NCI-H1694 treated with DMSO at 0.1 percent for 48 hours (cell line): ENCODE measurements around the gene CTNNA3.

ENCODE experiments used
- DNase-seq: peaks from one replicate; lab custom pipeline; 2025; lab: John Stamatoyannopoulos, UW

CTNNA3 gene

DNA sequence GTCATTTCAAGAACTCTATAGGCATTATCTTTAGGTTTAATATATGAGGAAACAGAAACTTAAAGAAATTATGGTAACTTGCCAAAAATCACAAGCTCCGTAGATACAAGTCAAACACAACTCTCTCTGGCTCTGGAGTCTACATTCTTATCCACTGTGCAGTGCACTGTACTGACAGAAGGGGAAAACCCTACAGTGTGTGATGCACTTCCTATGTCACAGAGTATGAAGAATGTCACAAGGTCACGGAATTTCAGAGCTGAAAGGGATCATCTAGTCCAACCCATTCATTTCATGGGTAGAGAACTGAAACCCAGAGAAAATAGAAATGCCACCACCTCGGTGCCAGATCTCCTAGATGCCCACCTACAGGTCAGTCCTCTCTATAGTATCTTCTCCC, 684.0 kb downstream of the CTNNA3 start:
- no peak for DNase-seq

DNA sequence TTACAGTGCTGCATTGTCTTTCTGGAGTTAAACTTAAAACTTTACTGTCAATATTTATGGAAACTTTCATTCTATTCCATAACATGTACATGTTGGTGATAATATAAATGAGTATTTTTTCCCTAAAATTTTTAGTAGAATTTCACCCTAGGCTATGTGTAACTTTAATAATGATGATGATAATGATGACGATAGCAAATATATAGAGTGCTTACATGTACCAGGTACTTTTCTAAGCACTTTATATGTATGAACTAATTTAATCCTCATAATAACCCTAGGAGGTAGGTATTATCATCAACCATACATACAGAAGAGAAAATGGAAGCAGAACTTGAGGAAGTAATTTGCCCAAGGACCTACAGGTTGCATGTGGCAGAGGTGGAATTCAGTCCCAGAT, 684.5 kb downstream of the CTNNA3 start:
- DNase-seq = no peak

DNA sequence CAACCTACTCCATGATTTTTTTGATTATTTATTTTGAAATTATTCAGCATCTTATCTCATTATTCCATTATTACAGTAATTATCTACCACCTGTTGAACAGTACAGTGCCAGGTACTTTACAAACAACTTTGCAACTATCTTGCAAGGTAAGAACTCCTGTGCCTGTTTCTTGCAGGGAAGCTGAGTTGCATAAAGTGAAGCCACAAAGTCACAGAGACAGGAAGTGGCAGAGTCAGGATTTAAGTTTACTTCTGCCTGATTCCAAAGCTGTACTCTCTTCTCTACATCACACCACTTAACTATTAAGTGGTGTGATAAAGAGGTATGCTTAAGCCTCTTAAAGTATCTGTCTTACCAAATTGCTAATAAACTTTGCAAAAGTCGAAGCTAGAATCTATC, 690.0 kb downstream of the CTNNA3 start:
- no peak for DNase-seq

DNA sequence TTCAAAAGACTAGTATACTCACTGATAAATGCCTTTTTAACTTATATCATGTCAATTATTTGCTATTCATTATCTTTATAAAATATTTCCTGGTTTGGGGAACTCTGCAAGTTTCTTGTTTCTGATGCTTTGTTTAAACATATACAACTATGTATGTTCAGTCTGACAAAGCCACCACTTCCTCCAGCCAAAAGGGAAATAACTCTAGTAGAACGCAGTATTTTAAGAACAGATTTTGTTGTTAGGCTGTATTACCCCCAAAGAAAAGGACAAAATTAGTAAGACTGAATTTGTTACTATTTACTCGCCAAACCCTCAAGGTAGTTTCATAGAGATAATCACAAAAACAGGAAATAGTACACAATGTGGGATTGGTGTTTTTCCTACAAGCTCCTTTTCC, 691.3 kb downstream of the CTNNA3 start:
- no peak for DNase-seq

DNA sequence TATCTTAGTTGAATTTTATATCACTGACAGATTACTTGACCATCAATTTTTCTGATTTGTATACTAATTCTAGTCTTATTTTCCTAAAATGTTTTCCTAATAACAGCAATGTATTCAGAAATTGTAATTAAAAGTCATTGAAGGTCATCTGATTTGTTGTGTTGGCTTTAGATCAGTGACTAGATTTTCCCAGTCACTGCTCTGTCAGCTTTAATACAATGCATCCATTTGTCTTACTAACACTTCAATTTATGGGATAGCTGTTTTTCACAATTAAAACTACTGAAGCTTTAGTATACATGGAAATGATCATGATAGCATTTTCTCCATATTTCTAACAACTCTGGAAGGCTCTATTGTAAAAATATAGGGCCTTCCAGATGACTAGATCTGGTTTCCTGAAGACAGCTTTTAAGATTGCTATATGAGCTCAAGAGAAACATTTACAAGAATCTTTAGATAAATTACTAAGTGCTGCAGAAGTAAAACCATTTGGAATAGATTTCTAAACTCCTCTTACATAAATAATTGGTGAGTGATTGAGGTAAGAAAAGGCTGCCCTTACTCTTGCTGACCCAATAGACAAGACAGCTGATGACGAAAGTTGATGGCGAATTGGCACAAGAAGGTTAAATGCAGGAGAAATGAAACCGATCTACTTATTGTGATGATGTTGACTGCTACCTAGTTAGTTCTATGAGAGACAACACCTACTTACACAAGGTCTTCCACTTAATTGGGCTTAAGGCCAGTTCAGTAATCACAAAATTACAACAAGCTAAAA, 696.0 kb downstream of the CTNNA3 start:
- no peak for DNase-seq

DNA sequence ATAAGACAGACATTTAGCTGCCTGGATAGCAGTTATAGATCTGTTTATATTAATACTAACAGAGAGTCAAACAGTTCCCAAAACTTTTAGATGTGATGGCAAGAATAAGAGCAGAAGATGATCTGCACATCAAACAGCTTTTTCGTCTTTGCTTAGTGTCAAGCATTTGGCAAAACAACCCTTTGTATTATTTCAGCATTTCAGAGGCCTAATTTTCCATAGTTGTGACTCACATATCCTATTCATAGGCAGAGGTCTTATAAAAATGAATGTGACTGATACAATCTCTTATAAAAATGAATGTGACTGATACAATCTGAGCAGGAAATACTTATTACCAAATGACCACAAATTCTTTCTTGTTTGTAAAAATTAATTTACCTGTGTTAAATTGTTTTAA, 699.0 kb downstream of the CTNNA3 start:
- DNase-seq = no peak

DNA sequence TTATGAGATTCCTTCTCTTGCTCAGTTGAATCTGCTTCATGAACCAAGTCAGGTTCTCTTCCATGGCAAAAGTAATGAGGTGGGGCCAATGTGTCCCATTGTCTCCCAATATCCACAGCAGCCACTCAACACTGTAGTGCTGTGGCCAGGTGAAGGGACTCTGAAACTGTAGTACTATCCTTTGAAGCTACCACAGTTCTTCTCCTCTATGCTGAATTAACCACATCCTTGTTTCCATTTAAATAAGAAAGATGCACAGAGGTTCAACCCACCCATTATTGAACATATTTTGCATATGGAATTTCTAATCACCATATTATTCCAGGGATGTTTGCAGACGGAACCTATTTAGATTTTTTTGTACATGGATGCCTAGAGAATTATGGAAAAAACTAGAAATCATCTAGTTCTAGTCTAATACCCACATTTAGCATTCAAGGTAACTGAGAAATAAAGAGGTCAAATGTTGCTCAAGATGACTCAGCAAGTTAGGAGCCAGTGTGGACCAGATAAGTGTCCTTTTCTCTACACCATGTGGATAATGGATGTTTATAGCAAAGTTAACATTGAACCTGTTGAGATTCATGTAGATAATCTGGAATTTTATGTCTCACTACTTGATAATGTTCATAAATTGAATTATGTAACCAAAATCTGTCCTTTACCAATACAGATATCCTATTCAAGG, 705.7 kb downstream of the CTNNA3 start:
- no peak for DNase-seq

DNA sequence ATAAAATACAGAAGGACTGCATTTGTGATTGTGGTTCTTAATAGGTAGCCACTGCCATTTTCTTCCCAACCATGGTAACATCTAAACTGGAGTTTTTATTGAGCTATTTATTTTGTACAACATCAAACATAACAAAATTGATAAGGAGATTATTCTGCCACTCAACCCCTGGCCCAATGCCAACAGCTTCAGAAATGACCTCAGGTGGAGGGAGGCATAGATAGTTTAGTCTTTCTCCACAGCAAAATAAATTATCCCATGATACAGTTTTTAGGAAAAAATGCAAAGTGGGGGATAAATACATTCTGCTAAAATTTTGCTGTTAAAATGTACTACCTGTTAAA, 712.5 kb downstream of the CTNNA3 start:
- no peak for DNase-seq

DNA sequence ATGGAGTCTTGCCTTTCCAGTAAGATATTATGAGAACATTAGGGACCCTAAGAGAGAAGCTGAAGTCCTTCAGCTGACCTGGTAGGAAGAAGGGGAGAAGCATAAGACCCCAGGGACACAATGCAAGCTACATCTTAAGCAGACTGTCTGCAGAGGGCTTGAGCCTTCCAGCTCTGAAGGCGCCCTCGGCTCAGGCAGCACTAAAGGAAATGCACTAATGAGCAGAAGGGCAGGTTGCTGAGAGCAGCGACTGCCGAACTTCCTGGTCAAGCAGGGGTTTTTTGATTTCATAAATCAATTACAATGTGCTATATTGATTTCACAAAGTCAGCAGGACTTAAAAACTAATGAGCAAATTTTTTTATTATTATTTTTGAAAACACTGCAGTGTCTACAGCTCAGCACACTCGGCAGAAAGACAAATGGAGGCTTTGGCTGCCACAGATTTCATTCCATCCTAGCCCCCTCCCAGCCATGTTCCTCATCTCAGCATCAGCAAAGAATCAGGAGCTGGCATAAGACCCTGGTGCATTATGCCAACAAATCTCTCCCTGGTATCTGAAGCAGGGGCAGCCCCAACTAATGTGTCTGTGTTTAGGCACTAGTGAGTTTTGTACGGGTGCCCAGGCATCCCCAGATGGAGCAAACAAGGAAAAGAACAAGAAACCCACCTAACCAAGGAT, 713.1 kb downstream of the CTNNA3 start:
- DNase-seq = no peak

DNA sequence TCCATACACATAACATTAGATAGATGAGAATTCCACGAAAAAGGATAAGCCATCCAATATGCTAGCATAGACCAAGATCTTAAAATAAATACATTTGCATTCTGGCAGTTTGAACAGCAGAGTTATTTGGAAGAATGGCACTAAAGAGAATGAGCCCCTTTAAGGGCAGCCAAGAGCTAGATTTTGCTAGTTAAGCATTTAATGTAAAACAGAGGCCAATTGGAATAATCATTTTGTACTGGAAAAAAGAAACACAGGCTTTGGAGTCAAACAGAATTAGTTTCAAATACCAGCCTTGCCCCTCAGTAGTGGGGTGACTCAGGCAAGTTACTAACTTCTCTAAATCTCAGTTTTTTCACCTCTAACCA, 714.0 kb downstream of the CTNNA3 start:
- DNase-seq = no peak

DNA sequence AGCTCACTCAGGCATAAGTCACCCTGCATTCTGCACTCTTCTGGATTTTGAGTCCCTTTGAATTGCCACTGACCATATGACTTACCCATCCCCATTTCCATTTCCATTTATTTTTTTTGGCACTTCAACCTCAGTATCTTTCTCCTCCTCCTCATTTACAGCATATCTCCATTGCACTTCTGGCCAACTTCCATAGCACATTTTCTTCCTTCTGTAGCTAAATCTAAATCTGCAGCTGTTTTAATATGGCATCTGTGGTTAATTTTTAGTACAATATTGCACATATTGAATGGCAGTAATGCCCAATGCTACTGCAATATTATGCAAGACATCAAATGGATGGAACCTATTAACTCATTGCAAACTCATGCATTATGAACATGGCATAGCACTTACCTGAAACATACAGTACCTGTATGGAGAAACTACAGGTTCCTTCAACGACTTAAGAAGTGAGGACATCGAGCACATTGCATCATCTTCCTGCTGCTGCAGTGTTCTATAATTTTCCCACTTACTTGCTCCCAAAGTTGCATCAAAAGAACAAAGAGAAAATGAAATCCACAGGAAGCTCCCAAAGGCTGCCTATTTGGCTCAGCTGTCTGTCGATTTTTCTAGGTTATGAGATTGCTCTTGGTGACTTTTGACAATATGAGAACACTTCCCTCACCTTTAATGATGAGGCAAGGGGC, 714.5 kb downstream of the CTNNA3 start:
- no peak for DNase-seq

DNA sequence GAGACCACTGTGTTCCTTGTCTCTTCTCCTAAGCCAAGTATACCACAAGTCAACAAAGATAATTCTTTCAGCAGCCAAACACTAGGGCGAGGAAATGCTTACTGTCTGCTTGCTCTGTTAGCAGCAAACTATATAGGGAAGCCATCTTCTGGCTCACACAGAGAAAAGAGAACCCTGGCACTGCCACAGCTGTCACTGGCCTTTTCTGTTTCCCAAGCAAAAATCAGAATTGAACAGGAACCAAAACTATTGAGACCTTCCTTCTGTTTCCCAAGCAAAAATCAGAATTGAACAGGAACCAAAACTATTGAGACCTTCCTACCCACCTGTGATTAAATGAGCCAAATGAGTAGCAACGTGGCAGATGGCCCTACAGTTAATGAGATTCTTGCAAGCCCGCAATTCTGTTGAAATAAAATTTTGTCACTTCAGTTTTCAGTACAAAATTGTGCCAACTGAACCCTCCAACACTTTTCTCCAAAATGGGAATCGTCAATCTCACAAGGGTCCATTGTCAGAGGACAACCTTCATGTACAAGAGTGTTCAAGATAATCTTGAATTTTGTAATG, 715.7 kb downstream of the CTNNA3 start:
- no peak for DNase-seq

DNA sequence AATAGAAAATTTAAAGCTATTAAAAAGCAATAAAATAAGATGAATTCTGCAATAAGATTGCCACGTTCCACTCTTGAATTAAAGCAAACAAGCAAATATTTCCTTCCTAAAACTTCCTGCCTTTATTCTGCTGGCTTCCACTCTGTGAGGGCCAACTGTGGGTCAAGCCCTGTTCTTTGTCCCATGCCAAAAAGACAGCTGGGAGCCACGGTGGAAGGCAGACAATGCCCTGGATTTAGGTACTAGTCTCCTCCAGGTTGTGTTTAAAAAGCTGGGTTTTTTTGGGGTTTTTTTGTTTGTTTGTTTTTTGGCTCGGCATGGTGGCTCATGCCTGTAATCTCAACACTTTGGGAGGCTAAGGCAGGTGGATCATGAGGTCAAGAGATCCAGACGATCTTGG, 731.0 kb downstream of the CTNNA3 start:
- DNase-seq = no peak

DNA sequence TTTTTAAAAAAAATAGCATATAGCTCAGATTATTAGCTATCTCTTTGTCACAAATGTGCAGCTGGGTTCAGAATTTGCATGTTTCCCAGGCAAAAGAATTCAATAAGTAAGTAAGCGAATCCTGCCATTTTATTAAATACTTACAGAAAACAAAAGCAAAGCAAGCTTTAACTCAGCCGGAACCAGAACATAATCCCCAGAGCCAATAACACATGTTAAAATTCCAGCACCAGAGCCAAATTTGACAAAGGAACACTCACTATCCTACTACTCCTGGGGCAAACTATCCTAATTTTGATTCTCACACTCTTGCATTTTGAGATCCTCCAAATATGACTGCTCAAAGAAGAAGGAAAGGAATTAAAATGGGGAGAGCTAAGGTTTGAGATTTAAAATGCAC, 737.5 kb downstream of the CTNNA3 start:
- no peak for DNase-seq

DNA sequence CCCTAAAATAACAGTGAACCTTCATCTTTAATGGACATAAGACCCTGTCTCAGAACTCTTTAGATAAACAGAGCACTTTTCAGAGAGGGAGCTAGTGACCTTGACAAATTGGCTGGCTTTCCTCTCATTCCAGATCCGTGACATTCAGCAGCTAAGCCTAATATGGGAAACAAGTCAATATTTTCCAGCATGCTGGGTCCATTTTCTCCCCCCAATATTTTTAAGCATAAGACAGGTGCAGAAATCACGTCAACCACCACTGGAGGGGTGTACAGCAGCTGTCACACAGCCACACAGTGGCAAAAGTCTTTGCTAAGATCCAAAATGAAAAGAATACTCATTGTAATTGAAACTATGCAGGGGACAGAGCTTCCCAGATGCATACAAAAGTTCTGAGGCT, 744.1 kb downstream of the CTNNA3 start:
- no peak for DNase-seq

DNA sequence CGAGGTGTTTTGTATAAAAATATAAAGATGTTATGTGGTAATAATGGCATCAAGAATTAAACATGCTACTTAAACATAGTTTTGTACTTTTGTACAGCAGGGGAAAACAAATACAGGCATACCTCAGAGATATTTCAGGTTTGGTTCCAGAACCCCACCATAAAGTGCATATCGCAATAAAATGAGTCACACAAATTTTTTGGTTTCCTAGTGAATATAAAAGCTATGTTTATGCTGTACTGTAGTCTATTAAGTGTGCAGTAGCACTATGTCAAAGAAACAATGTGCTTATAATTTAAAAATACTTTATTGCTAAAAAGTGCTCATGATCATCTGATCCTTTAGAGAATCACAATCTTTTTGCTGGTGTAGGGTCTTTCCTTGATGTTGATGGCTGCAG, 752.4 kb downstream of the CTNNA3 start:
- DNase-seq = no peak

DNA sequence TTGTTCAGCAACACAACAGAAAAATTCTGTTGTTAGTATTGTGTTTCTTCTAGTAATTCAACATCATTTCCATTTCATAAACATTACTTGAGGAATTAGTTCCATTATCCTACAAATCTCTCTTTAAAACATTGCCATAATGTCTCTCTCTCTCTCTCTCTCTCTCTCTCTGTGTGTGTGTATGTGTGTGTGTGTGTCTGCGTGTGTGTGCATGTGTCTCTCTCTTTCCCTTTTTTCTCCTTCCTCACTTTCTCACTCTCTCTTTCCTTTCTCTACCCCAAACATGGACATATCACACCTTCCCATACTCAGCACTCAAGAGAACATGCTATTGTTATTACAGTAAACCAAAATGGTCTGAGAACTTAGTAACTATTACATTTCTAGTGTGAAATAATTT, 753.6 kb downstream of the CTNNA3 start:
- DNase-seq = no peak

DNA sequence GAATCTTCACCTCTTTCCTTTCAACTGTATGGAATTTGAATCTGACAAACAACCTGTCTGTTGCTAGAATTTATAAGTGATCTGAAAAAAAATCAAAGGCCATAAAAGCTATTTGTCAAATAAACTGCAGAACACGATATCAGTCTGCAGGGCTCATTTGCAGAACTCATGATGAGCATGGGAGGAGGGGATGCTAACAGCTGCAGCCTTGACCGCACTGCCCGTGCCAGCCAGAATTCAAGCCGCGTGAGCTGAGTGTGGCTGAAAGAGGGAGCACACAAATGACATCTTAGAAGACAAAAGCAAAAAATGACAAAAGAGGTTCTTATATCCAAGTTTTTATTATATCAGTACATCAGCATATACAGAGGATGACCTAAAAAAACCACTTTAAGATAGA, 754.5 kb downstream of the CTNNA3 start:
- DNase-seq = no peak

DNA sequence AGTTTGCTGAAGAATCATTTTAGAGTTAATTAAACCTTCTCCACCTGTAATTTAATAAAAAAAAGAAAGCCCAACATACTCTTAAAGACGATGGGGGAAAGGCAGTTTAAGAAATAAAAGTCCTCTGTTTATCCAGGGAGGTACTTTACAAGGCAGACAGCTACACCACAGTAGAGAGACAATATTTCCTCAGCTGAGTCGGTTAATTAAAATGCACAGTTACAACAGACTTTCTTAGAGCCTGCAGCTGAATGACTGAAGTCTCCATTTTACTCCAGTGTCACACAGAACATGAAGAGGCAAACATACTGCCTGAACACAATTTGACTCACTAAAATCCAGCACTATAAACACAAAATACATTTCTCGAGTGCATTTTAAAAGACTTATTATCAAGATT, 755.0 kb downstream of the CTNNA3 start:
- no peak for DNase-seq

DNA sequence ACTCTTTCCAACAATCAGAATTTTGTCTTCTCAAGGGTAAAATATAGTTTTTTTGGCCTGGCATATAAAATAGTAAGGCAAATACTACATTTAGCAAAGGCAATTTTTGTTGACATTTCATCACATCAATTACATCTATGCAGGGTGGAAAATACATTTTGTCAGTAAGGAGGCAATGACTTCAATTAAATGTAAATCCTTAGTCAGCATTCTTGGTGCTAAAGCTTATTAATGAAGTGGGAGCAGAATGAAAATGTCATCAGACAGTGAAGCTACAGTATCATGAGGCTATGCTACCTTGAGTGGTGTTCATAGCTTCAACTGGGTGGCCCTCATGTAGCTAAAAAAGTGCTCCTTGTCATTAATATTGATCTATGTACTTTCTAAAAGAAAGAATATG, 761.3 kb downstream of the CTNNA3 start:
- no peak for DNase-seq

DNA sequence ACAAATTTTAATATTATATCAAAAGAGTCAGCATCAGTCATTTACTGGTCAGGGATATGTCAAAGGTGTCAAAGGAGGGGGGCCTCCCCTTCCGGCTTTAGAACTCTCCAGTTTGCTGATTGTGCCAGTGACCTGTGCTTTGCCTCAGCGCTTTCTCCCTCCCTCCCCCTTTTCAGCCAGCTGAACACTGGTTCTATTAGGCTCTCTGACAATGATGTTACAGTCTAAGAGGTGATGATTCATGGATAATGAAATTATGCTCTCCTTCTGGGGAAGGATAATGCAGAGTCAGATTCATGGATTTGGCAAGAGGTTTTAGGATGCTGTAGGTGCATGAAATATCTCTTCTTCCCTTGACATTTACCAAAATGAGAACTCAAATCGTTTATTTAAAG, 764.0 kb downstream of the CTNNA3 start:
- DNase-seq = no peak

DNA sequence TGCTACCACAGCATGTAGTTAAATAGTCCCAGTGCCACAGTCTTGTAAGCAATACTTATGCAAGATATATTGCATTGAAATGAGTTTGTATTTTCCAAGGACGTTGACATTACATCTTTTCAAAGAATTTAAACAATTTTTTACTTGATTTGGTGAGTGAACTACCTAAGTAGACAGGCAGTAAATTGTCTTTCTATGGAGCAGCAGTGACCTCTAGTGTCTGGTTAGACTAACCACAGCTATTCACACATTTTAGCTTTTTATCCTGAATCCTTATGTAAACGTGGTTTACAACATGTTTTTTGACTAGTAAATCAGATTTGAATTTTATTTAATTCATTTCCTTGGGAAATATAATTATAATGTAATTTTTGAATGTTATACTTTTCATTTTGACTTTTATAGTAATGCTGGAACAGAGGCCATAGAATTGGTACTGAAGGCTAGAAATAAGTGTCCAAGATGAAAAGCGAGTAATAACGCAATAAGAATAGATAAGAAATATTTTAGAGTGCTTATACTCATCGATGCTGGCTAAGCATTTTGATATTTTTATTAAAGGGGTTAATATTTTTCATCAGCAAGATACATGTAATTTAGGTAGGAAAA, 764.6 kb downstream of the CTNNA3 start:
- peak; percentile 20 for DNase-seq
